Erythroblast (primary cell): ENCODE measurements around the gene IDS.

Source experiments
- GATA1 ChIP-seq: IDR thresholded peaks from 2 replicates; pipeline ENCODE4 v1.6.1; 2011; ENCODE audit warnings: low read depth, mild to moderate bottlenecking, control low read depth, low read length, moderate library complexity
- POLR2A ChIP-seq: IDR thresholded peaks from 2 replicates; pipeline ENCODE4 v1.6.1; 2011; ENCODE audit warnings: mild to moderate bottlenecking, low read length

DNA sequence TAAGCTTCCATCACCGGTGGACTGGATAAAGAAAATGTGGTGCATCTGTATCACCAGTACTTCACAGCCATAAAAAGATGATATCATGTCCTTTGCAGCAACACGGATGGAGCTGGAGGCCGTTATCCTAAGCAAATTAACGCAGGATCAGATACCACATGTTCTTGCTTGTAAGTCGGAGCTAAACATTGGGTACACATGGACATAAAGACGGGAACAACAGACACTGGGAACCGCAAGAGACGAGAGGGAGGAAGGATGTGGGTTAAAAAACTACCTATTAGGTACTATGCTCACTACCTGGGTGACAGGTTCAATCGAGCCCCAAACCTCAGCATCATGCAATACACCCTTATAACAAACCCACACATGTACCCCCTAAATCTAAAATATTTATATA is 16.3 kb upstream of the IDS start:
- TF ChIP-seq POLR2A (no peak), GATA1 (no peak)
